Ishikawa (cell line): ENCODE data around the gene PAPOLG.

Experiments used
- EP300 ChIP-seq: IDR thresholded peaks from 2 replicates; pipeline ENCODE4 v1.6.1; 2012; ENCODE audit warnings: borderline replicate concordance
- RAD21 ChIP-seq: IDR thresholded peaks from 2 replicates; pipeline ENCODE4 v1.6.1; 2012; ENCODE audit warnings: low read depth
- USF1 ChIP-seq: IDR thresholded peaks from 2 replicates; pipeline ENCODE4 v1.6.1; 2012

DNA sequence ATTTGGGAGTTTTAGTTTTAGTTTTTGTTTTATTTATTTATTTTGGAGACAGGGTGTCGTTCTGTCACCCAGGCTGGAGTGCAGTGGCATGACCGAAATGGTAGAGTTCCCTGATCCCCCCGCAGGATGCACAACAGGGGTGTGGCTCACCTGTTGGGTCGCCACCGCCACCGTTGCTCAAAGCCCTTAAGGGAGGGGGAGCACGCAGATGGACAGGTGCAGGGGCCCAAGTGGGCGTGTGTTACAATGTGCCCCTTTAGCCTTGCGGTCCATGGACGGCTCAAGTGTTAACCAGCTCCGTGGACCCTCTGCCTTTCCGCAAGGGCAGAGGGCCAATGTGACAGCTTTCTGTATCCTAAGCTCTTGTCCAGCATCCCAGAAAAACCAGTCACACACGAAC, 63.9 kb downstream of the PAPOLG start:
- TF ChIP-seq RAD21: no peak
- TF ChIP-seq USF1: no peak
- TF ChIP-seq EP300: no peak
